Activated T-helper 9 cell treated with anti-CD3 and anti-CD28 coated beads, Interleukin-2, amount 50 U/mL, for 16 hours (primary cell): Measurements from ENCODE around the gene RERG.

Experiments
- DNase-seq: peaks from one replicate; pipeline ENCODE4 v3.0.0-alpha.2; 2020; ENCODE audit warnings: low read depth

The RERG gene

GRCh38 chr12:15186597-15186996 is 34.6 kb downstream of the RERG start:
- no peak for DNase-seq

GRCh38 chr12:15184484-15184883 is 36.7 kb downstream of the RERG start:
- DNase-seq: no peak

DNA sequence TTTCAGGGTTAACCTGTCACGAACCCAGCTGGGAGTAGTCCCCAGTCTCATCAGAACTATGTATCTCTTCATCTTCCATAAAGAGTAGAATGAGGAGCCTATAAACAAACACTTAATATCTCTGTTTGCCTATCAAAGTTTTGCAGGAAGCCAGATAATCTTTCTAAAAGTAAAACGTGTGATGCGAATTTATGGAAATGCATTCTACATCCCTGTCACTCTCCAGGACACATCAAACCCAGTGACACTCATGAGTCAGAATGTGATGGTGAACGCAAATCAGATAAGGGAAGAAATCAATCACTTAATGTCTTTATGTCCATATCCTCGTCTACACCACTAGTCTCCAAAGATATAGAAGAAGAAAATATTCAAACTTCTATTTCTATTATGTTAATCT is 37.4 kb downstream of the RERG start:
- no peak for DNase-seq

GRCh38 chr12:15181017-15181683 is 40.1 kb downstream of the RERG start:
- no peak for DNase-seq

DNA sequence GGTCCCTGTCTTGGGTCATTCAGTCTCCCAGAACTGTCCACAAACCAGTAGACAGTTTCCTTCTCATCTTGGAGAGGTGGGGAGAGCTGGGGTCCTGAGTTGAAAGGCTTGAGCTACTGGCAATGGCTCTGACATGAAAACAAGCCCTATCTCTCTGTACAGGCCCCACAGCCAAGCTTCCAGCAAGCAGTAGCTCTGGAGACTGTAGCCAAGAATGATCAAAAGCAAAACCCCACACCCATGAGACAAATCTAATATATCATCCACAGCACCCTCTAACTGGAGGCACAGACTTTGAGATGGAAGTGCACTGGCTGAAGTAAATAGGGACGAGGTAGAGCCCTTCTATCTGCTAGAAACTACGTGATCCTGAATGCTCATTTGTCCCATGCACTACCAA is 40.9 kb downstream of the RERG start:
- no peak for DNase-seq

DNA sequence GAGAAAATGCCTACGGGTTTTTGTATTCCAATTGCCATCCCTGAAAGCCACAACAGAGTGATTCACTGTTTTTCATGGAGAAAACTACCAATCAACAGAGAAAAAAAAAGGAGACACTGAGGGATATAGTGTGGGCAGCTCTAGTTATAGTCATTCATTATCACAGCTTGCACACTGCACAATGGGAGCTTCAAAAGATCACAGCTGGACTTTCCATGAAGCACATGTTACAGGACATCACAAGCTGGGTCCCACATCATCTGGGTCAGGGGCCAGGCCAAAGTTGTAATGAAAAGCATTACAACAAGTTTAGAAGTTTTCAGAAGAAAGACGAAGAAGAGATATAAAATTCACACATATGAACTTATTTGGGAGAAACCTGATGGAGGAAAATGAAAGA is 41.5 kb downstream of the RERG start:
- no peak for DNase-seq

DNA sequence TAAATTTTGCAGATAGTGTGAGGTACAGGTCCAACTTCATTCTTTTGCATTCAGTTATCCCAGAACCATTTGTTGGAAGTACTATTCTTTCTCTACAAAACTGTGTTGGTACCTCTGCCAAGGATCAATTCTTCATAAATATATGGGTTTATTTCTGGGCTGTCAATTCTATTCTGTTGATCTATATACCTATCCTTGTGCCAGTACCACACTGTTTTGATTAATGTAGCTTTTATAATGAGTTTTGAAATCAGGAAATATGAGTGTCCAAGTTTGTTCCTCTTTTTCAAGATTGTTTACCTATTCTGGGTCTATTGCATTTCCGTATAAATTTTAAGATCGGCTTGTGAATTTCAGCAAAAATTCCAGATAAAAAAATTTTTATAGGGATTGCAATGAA is 48.1 kb downstream of the RERG start:
- no peak for DNase-seq

DNA sequence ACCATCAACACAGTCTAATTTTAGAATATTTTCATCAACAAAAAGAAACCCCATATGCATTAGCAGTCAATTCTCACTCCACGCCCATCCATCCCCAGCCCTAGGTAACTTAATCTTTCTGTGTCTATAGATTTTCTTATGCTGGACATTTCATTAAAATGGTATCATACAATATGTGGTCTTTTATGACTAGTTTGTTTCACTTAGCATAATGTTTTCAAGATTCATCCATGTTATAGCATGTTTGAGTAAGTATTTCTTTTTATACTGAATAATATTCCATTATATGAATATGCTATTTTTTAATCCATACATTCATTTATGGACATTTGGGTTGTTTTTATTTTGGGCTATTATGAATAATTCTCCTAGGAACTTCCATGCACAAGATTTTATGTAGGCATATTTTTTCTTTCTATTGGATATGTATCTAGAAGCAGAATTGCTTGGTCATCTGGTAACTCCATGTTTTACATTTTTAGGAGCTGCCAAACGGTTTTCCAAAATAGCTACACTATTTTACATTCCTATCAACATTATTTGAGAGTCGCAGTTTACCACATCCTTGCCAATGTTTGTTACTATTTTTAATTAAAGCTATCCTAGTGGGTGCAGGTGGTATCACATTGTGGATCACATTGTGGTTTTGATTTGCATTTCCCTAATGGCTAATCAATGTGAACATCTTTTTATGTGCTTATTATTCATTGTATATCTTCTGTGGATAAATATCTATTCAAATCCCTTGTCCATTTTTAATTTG is 49.0 kb downstream of the RERG start:
- no peak for DNase-seq

GRCh38 chr12:15171012-15171655 is 50.1 kb downstream of the RERG start:
- no peak for DNase-seq

DNA sequence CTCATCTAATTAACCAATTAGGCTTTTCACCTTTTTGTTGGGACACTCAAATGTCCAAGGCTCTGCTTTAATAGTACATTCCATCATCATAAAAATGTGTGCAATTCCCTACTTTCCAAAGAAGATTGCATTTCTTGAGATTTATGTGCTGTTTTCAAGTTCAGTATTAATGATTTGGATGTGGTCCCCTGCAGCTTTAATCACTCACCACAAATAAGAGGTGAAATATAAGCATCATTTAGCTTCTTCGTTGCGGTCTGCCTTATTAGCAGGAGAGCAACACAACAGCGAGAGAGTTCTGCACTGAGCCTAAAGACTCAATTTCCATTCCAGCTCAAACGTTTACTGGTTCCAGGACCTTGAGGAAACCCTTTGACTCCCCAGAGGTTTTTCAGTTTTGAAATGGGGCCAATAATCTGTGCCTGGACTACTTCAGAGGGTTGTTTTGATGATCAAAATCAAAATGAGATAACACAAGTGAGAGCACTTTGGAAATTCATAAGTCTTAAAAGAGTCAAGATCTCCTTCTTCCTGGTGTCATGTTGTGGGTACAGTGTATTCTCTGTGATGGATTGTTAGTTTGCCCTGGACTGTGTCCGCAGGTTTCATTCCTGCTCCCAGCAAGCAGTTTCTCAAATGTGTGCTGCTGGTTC is 53.1 kb downstream of the RERG start:
- no peak for DNase-seq

DNA sequence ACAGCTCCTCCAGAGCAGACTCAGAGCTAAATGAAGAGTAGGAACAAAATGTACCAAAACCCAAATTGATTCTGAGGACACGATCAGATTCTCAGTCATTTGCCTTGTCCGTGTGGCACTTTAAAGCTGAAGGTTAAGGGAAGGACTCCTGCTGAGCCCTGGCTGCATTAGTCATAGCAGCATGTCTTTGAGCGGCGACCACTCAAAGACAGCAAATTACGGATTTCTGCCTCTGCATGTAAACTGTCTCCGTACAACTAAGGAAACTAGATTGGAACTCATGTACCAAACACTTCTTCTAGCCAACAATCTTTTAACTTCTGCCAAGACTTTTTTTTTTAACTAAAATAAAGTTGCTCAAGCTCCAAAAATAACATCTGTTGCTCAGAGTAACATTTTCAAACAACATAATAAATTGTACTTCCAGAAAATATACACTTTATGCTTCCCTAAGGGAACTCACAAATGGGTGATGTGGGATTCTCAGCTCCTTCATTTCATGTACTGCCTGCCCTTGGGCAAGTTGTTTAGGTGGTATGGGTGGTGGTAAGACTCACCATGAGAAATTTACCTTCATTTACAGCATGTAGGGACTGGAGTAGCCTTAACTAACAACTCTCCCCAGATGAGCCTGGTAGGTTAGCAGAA is 56.1 kb downstream of the RERG start:
- DNase-seq: no peak

GRCh38 chr12:15163030-15163976 is 57.9 kb downstream of the RERG start:
- DNase-seq: no peak

DNA sequence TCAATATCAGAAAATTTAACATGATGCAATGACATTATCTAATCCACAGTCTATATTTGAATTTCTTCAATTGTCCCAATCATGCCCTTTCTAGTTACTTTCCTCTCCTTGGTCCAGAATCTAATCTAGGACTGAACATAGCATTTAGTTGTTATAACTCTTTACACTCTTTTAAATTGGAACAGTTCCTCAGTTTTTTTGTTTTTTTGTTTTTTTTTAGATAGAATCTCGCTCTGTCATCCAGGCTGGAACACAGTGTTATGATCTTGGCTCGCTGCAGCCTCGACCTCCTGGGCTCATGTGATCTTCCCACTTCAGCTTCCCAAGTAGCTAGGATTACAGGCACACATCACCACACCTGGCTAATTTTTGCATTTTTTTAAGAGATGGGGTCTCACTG is 63.1 kb downstream of the RERG start:
- DNase-seq: no peak

GRCh38 chr12:15157269-15157671 is 63.9 kb downstream of the RERG start:
- DNase-seq: no peak

GRCh38 chr12:15155271-15155670 is 65.9 kb downstream of the RERG start:
- DNase-seq: no peak

- DNase-seq: no peak
Measured at GRCh38 chr12:15154103-15154502, 67.1 kb downstream of the RERG start.

DNA sequence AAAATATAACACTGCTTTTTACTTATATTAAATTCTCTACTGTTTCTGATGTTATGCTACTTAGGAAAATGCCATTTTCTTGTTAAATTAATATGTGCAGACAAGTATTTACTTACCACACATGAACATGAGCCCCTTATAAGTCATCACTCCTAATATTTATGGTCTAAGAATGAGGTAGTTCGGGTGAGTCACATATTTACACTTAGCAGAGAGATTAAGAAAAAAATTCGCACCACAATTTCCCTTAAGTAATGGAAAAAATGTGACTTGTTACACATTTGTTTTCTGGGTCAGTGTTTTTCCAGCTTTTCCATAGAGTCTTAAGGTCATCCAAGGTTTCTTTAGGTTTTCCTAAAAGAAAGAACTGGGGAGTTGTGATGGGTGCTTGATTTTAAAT is 68.3 kb downstream of the RERG start:
- no peak for DNase-seq

- no peak for DNase-seq
Measured at GRCh38 chr12:15152456-15152855, 68.8 kb downstream of the RERG start.

GRCh38 chr12:15151161-15152091 is 69.8 kb downstream of the RERG start:
- no peak for DNase-seq

GRCh38 chr12:15146585-15146984 is 74.6 kb downstream of the RERG start:
- DNase-seq: no peak
